ENCODE data around the gene TGM1.

TGM1 gene

GRCh38 chr14:24307156-24307574 is 44.2 kb upstream of the TGM1 start:
- Histone ChIP-seq H3K79me2 (ENCODE audit: control insufficient read depth, insufficient read depth, low read length, poor library complexity) (no peaks in the 10 kb centered on the region), H3K9ac (ENCODE audit: low read length) (no peak overlapping the region), H4K12ac (ENCODE audit: low read depth, low read length) (no peak overlapping the region), H2BK120ac (ENCODE audit: insufficient read depth, low read length, poor library complexity) (no peak overlapping the region), H3K4me1 (ENCODE audit: control insufficient read depth in 1 of 2, insufficient read depth in 2 of 2, low read length in 2 of 2) (peaks cover 0 to 5% of the 10 kb centered on the region in 2 experiments), H3K9me3 (ENCODE audit: insufficient read depth, low read depth, low read length) (no peaks in the 10 kb centered on the region), H3K79me1 (ENCODE audit: low read length) (no peaks in the 10 kb centered on the region), H3K4me3 (ENCODE audit: low read depth, low read length) (no peak overlapping the region), H3K18ac (ENCODE audit: low read length) (no peak overlapping the region), H3K36me3 (ENCODE audit: control insufficient read depth in 1 of 2, insufficient read depth in 2 of 2, low read length in 2 of 2) (peaks cover 50 to 69% of the 10 kb centered on the region in 2 experiments), H2AFZ (ENCODE audit: insufficient read depth, low read length, poor library complexity) (no peak overlapping the region), H3K27me3 (ENCODE audit: insufficient read depth, low read length) (no peaks in the 10 kb centered on the region), H3K14ac (ENCODE audit: low read length) (no peak overlapping the region), H2AK5ac (ENCODE audit: low read length) (no peak overlapping the region), H2BK12ac (ENCODE audit: low read length) (no peak overlapping the region), H4K8ac (ENCODE audit: low read depth, low read length) (no peak overlapping the region), H3K4ac (ENCODE audit: low read depth, low read length) (no peak overlapping the region), H2BK5ac (ENCODE audit: low read depth, low read length, poor library complexity) (no peak overlapping the region), H3K23ac (ENCODE audit: low read length) (no peak overlapping the region), H3K4me2 (ENCODE audit: low read length) (no peak overlapping the region), H3K27ac (ENCODE audit: low read depth, low read length) (no peak overlapping the region), H4K91ac (ENCODE audit: low read depth, low read length) (no peak overlapping the region)
- WGBS (ENCODE audit: extremely low coverage, insufficient coverage, insufficient read length) = no CpG with 5 or more reads among the region's 11 CpGs
- DNase-seq = no peak

- H3K14ac ChIP-seq (ENCODE audit: low read length) = no peak overlapping the region
- WGBS (ENCODE audit: extremely low coverage, insufficient coverage, insufficient read length) = no CpG with 5 or more reads among the region's 11 CpGs
Observed at GRCh38 chr14:24304019-24304387, 41.0 kb upstream of the TGM1 start.

GRCh38 chr14:24300326-24300980 is 37.5 kb upstream of the TGM1 start:
- Histone ChIP-seq H3K18ac (ENCODE audit: low read length) (peak overlapping the region; percentile 10), H2AFZ (ENCODE audit: insufficient read depth, low read length, poor library complexity) (no peak overlapping the region), H2BK5ac (ENCODE audit: low read depth, low read length, poor library complexity) (no peak overlapping the region), H4K8ac (ENCODE audit: low read depth, low read length) (peak overlapping the region; percentile 62), H3K79me2 (ENCODE audit: control insufficient read depth, insufficient read depth, low read length, poor library complexity) (peaks cover 9% of the 10 kb centered on the region), H3K36me3 (ENCODE audit: control insufficient read depth in 1 of 2, insufficient read depth in 2 of 2, low read length in 2 of 2) (peaks cover 33 to 46% of the 10 kb centered on the region in 2 experiments), H4K91ac (ENCODE audit: low read depth, low read length) (no peak overlapping the region), H2BK120ac (ENCODE audit: insufficient read depth, low read length, poor library complexity) (no peak overlapping the region), H3K27me3 (ENCODE audit: insufficient read depth, low read length) (no peaks in the 10 kb centered on the region), H3K9ac (ENCODE audit: low read length) (peak overlapping the region; percentile 83), H3K9me3 (ENCODE audit: insufficient read depth, low read depth, low read length) (no peaks in the 10 kb centered on the region), H3K79me1 (ENCODE audit: low read length) (peaks cover 3% of the 10 kb centered on the region), H3K4me2 (ENCODE audit: low read length) (peak overlapping the region; percentile 79), H3K4me1 (ENCODE audit: control insufficient read depth in 1 of 2, insufficient read depth in 2 of 2, low read length in 2 of 2) (peaks cover 11 to 14% of the 10 kb centered on the region in 2 experiments), H3K27ac (ENCODE audit: low read depth, low read length) (no peak overlapping the region), H2AK5ac (ENCODE audit: low read length) (no peak overlapping the region), H3K4me3 (ENCODE audit: low read depth, low read length) (peak overlapping the region; percentile 79), H4K12ac (ENCODE audit: low read depth, low read length) (peak overlapping the region; percentile 20), H3K4ac (ENCODE audit: low read depth, low read length) (peak overlapping the region; percentile 39), H2BK12ac (ENCODE audit: low read length) (no peak overlapping the region), H3K23ac (ENCODE audit: low read length) (peak overlapping the region; percentile 40), H3K14ac (ENCODE audit: low read length) (peak overlapping the region; percentile 13)
- no CpG with 5 or more reads among the region's 16 CpGs for WGBS (ENCODE audit: extremely low coverage, insufficient coverage, insufficient read length)
- no peak for DNase-seq

More at GRCh38 chr14:24304019-24304387, 41.0 kb upstream of the TGM1 start:
- Histone ChIP-seq H2BK12ac (ENCODE audit: low read length) (no peak overlapping the region), H3K79me1 (ENCODE audit: low read length) (peaks cover 3% of the 10 kb centered on the region), H3K18ac (ENCODE audit: low read length) (no peak overlapping the region), H3K79me2 (ENCODE audit: control insufficient read depth, insufficient read depth, low read length, poor library complexity) (peaks cover 8% of the 10 kb centered on the region), H2AFZ (ENCODE audit: insufficient read depth, low read length, poor library complexity) (no peak overlapping the region), H2BK120ac (ENCODE audit: insufficient read depth, low read length, poor library complexity) (no peak overlapping the region), H3K36me3 (ENCODE audit: control insufficient read depth in 1 of 2, insufficient read depth in 2 of 2, low read length in 2 of 2) (peaks cover 37 to 56% of the 10 kb centered on the region in 2 experiments), H4K8ac (ENCODE audit: low read depth, low read length) (no peak overlapping the region), H4K12ac (ENCODE audit: low read depth, low read length) (no peak overlapping the region), H3K9ac (ENCODE audit: low read length) (no peak overlapping the region), H3K27me3 (ENCODE audit: insufficient read depth, low read length) (no peaks in the 10 kb centered on the region), H3K23ac (ENCODE audit: low read length) (no peak overlapping the region), H3K27ac (ENCODE audit: low read depth, low read length) (no peak overlapping the region), H3K9me3 (ENCODE audit: insufficient read depth, low read depth, low read length) (no peaks in the 10 kb centered on the region), H2BK5ac (ENCODE audit: low read depth, low read length, poor library complexity) (no peak overlapping the region), H2AK5ac (ENCODE audit: low read length) (no peak overlapping the region), H3K4me1 (ENCODE audit: control insufficient read depth in 1 of 2, insufficient read depth in 2 of 2, low read length in 2 of 2) (peaks cover 6 to 12% of the 10 kb centered on the region in 2 experiments), H3K4me3 (ENCODE audit: low read depth, low read length) (no peak overlapping the region), H4K91ac (ENCODE audit: low read depth, low read length) (no peak overlapping the region), H3K4me2 (ENCODE audit: low read length) (no peak overlapping the region), H3K4ac (ENCODE audit: low read depth, low read length) (no peak overlapping the region)
- no peak for DNase-seq

GRCh38 chr14:24299255-24300191 is 36.5 kb upstream of the TGM1 start, which contains the start of the genes DHRS1 and NOP9:
Gene DHRS1 (minus strand): TSS chr14:24299780. CDS start chr14:24299106, 674 bp downstream.
Gene NOP9 (plus strand): TSS chr14:24299850. CDS start chr14:24299955, 105 bp downstream.
- Histone ChIP-seq H3K4me3 (ENCODE audit: low read depth, low read length) (peak within 1 kb of the TSS; percentile 84), H3K14ac (ENCODE audit: low read length) (peak within 1 kb of the TSS; percentile 46), H2BK12ac (ENCODE audit: low read length) (no peak within 1 kb of the TSS), H3K4ac (ENCODE audit: low read depth, low read length) (peak within 1 kb of the TSS; percentile 39), H3K4me1 (ENCODE audit: control insufficient read depth in 1 of 2, insufficient read depth in 2 of 2, low read length in 2 of 2) (peaks cover 11 to 14% of the 10 kb centered on the region in 2 experiments), H2BK120ac (ENCODE audit: insufficient read depth, low read length, poor library complexity) (no peak within 1 kb of the TSS), H4K12ac (ENCODE audit: low read depth, low read length) (peak within 1 kb of the TSS; percentile 81), H3K27me3 (ENCODE audit: insufficient read depth, low read length) (no peaks in the 10 kb centered on the region), H3K27ac (ENCODE audit: low read depth, low read length) (peak within 1 kb of the TSS; percentile 47), H3K18ac (ENCODE audit: low read length) (peak within 1 kb of the TSS; percentile 86), H3K4me2 (ENCODE audit: low read length) (peak within 1 kb of the TSS; percentile 79), H3K79me2 (ENCODE audit: control insufficient read depth, insufficient read depth, low read length, poor library complexity) (peaks cover 9% of the 10 kb centered on the region), H3K9me3 (ENCODE audit: insufficient read depth, low read depth, low read length) (no peaks in the 10 kb centered on the region), H3K23ac (ENCODE audit: low read length) (peak within 1 kb of the TSS; percentile 40), H4K8ac (ENCODE audit: low read depth, low read length) (peak within 1 kb of the TSS; percentile 81), H4K91ac (ENCODE audit: low read depth, low read length) (peak within 1 kb of the TSS; percentile 33), H2BK5ac (ENCODE audit: low read depth, low read length, poor library complexity) (peak within 1 kb of the TSS; percentile 38), H2AFZ (ENCODE audit: insufficient read depth, low read length, poor library complexity) (peak within 1 kb of the TSS; percentile 93), H3K36me3 (ENCODE audit: control insufficient read depth in 1 of 2, insufficient read depth in 2 of 2, low read length in 2 of 2) (peaks cover 27 to 40% of the 10 kb centered on the region in 2 experiments), H3K9ac (ENCODE audit: low read length) (peak within 1 kb of the TSS; percentile 89), H3K79me1 (ENCODE audit: low read length) (peaks cover 3% of the 10 kb centered on the region), H2AK5ac (ENCODE audit: low read length) (peak within 1 kb of the TSS; percentile 42)
- DNase-seq = peak; percentile 91 to 98
- WGBS (ENCODE audit: extremely low coverage, insufficient coverage, insufficient read length) = no CpG with 5 or more reads among the region's 75 CpGs

Data from trophoblast cell (in vitro differentiated cells and primary cell).